GM23248 (cell line): ENCODE measurements around the gene DNAJC22. TPM values are rescaled to one million over a fixed set of nuclear protein-coding genes. Genes with fewer than 3 reads are reported as not detected.

ENCODE experiments used
- DNase-seq: peaks from one replicate; pipeline ENCODE4 v3.0.0-alpha.2; 2015
- H2AFZ ChIP-seq: fragments of 200-600 bp; sonication (generic); 2 replicates; pipeline ENCODE4 v1.6.1; 2016; ENCODE audit warnings: antibody characterized with exemption
- H3F3A ChIP-seq: fragments of 200-600 bp; sonication (generic); 2 replicates; pipeline ENCODE4 v1.6.1; 2016; ENCODE audit warnings: mild to moderate bottlenecking, antibody characterized with exemption, mixed run types; ENCODE audit not compliant: insufficient read depth
- H3K27ac ChIP-seq: fragments of 200-600 bp; sonication (generic); 2 replicates; pipeline ENCODE4 v1.5.1; 2016; ENCODE audit warnings: mild to moderate bottlenecking
- H3K27me3 ChIP-seq: fragments of 200-600 bp; sonication (generic); replicated peaks from 2 replicates; pipeline ENCODE4 v1.6.1; 2016; ENCODE audit warnings: mild to moderate bottlenecking; ENCODE audit not compliant: insufficient read depth
- H3K36me3 ChIP-seq: fragments of 200-600 bp; sonication (generic); 2 replicates; pipeline ENCODE4 v1.6.1; 2016; ENCODE audit warnings: low read depth, mild to moderate bottlenecking
- H3K4me1 ChIP-seq: fragments of 200-600 bp; sonication (generic); 2 replicates; pipeline ENCODE4 v1.6.1; 2016; ENCODE audit warnings: mild to moderate bottlenecking; ENCODE audit not compliant: insufficient read depth
- H3K4me2 ChIP-seq: fragments of 200-600 bp; sonication (generic); one replicate; pipeline ENCODE4 v1.6.1; 2016; ENCODE audit warnings: mild to moderate bottlenecking; ENCODE audit not compliant: unreplicated experiment
- H3K4me3 ChIP-seq: fragments of 200-600 bp; sonication (generic); 2 replicates; pipeline ENCODE4 v1.5.1; 2016; ENCODE audit warnings: mild to moderate bottlenecking
- H3K79me2 ChIP-seq: fragments of 200-600 bp; sonication (generic); 2 replicates; pipeline ENCODE4 v1.6.1; 2016; ENCODE audit warnings: mild to moderate bottlenecking; ENCODE audit not compliant: insufficient read depth
- H3K9ac ChIP-seq: fragments of 200-600 bp; sonication (generic); 2 replicates; pipeline ENCODE4 v1.6.1; 2016; ENCODE audit warnings: mild to moderate bottlenecking
- H3K9me2 ChIP-seq: fragments of 200-600 bp; sonication (generic); 2 replicates; pipeline ENCODE4 v1.6.1; 2016; ENCODE audit warnings: mixed run types, mild to moderate bottlenecking, moderate library complexity; ENCODE audit not compliant: insufficient read depth
- H3K9me3 ChIP-seq: fragments of 200-600 bp; sonication (generic); one replicate; pipeline ENCODE4 v1.6.1; 2017; ENCODE audit warnings: low read depth
- H4K20me1 ChIP-seq: fragments of 200-600 bp; sonication (generic); 2 replicates; pipeline ENCODE4 v1.6.0; 2016; ENCODE audit not compliant: insufficient read depth
- EZH2 ChIP-seq: fragments of 200-600 bp; sonication (generic); IDR thresholded peaks from 2 replicates; pipeline ENCODE4 v1.6.1; 2018; ENCODE audit warnings: antibody characterized with exemption, mild to moderate bottlenecking; ENCODE audit not compliant: insufficient read depth, poor library complexity, severe bottlenecking
- EZH2phosphoT487 ChIP-seq: fragments of 200-600 bp; sonication (generic); IDR thresholded peaks from 2 replicates; pipeline ENCODE4 v1.6.1; 2018; ENCODE audit warnings: antibody characterized with exemption, moderate library complexity, mild to moderate bottlenecking, low read depth; ENCODE audit not compliant: insufficient read depth
- WGBS, 2 experiments: methylation state at CpG; one replicate each; pipeline ENCODE4 v1.1.6; 2015 to 2017; ENCODE audit warnings: low lambda C conversion rate in 2 of 2, low coverage in 1 of 2; ENCODE audit errors: missing lambda C conversion rate in 2 of 2; 5-methylcytosine and 5-hydroxymethylcytosine counted together
- in situ Hi-C: fragments of 300-500 bp; cut with MboI; formaldehyde crosslinking; loops from 2 replicates; pipeline ENCODE4 v1.15.0; 2020
- polyA plus RNA-seq: library from polyadenylated mRNA; unstranded; fragments of >200 nt; fragmentation: Nextera tagmentation; extraction: Ambion mirVana; gene quantifications from 2 replicates; pipeline ENCODE4 v1.2.1, GENCODE V29; 2016
- total RNA-seq: library from RNA; depleted of rRNA; stranded (reverse); fragments of >200 nt; shearing (Covaris generic); gene quantifications from 2 replicates; pipeline ENCODE4 v1.2.3, GENCODE V29; 2014

Gene DNAJC22
- total and polyA plus RNA-seq, 2 experiments from 2014 or later, result 0.69 to 2.5 TPM

GRCh38 chr12:49335118-49335954 is 11.4 kb upstream of the DNAJC22 start:
- Histone ChIP-seq H3K9ac (no peak overlapping the region), H3K4me2 (no peak overlapping the region), H2AFZ (no peak overlapping the region), H3K27me3 (peaks cover 37% of the 10 kb centered on the region), H3K36me3 (no peaks in the 10 kb centered on the region), H3F3A (no peaks in the 10 kb centered on the region), H3K4me3 (no peak overlapping the region), H3K9me2 (no peaks in the 10 kb centered on the region), H4K20me1 (no peaks in the 10 kb centered on the region), H3K9me3 (no peaks in the 10 kb centered on the region), H3K4me1 (0 out of 2 replicates have a peak, but pooled peaks cover 2% of the 10 kb centered on the region), H3K27ac (no peak overlapping the region), H3K79me2 (no peaks in the 10 kb centered on the region)
- DNase-seq, result no peak
- in situ Hi-C loops, result no loop called here
- WGBS, 2 experiments, result 44% methylated on average over 16 of the region's 16 CpGs
- TF ChIP-seq EZH2 (no peak), EZH2phosphoT487 (0 out of 2 replicates have a peak, but pooled peaks have one; percentile 35)

GRCh38 chr12:49335955-49336644 is 10.6 kb upstream of the DNAJC22 start:
- Histone ChIP-seq H2AFZ (peak overlapping the region; percentile 74; the same call in 1 of the 2 replicates), H3K27me3 (peaks cover 44% of the 10 kb centered on the region), H4K20me1 (no peaks in the 10 kb centered on the region), H3K9ac (no peak overlapping the region), H3K4me2 (no peak overlapping the region), H3K9me3 (no peaks in the 10 kb centered on the region), H3K9me2 (no peaks in the 10 kb centered on the region), H3K4me1 (0 out of 2 replicates have a peak, but pooled peaks cover 2% of the 10 kb centered on the region), H3K4me3 (no peak overlapping the region), H3K79me2 (no peaks in the 10 kb centered on the region), H3K36me3 (no peaks in the 10 kb centered on the region), H3K27ac (no peak overlapping the region), H3F3A (no peaks in the 10 kb centered on the region)
- TF ChIP-seq EZH2, result no peak
- no peak for TF ChIP-seq EZH2phosphoT487
- 7 to 8% methylated on average over 29 to 52 of the region's 72 CpGs for WGBS, 2 experiments
- no peak for DNase-seq
- in situ Hi-C loops, result no loop called here

DNA sequence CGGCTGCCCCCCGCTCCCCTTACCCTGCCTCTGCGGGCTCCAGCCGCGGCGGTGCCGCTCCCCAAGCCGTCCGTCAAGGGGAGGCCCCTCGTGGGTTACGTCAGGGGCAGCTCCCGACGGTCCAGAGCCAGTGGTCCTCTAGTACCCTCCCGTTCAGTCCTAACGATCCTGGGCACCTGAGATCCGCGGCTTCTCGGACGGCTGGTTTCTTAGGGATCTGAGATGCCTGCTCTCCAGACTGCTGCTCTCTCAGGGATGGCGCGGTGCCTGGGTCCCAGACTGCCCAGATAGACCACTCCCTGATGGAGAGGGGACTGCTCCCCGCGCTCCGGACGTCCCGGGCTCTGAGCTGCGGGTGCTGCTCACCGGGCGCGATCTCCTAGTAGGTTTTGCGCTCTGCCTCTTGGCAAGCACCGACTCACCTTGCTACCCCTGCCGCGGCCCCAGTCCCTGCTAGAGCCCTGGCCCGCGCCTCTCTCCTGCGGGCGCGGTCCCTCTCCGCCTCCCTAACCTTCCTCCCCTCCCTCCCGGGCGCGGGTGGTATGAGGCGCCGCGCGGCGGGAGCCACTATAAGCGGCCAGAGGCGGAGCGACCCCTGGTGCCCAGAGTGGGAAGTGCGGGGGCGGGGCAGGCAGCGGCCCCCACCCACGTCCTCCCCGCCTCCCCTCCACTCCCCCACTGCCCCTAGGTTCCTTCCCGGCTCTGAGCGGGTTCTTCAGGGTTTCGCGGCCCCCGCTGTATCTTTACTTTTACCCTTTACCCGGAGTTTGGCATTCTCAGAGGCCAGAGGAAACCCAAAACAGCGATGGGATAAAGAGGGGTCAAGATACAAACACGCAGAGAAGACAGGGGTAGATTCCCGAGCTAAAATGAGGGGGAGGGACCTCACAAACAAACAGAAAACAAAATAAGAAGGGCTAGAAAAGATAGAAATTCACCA is 9.8 kb upstream of the DNAJC22 start, which contains the start of gene C1QL4:
Gene C1QL4, minus strand, starts transcription at position 544 of the 940 bp plus-strand sequence. CDS start 711 bp downstream, outside the sequence.
- H2AFZ ChIP-seq, result peak within 1 kb of the TSS; percentile 74
- H3K9me2 ChIP-seq, result no peaks in the 10 kb centered on the region
- H3K9ac ChIP-seq, result no peak within 1 kb of the TSS
- in situ Hi-C loops, result no loop called here
- H3K4me2 ChIP-seq, result peak within 1 kb of the TSS; percentile 68
- no peaks in the 10 kb centered on the region for H4K20me1 ChIP-seq
- TF ChIP-seq EZH2, result peak; percentile 99
- TF ChIP-seq EZH2phosphoT487, result peak; percentile 85
- WGBS, 2 experiments, result 2 to 3% methylated on average over 38 to 54 of the region's 65 CpGs
- peak within 1 kb of the TSS; percentile 61 for H3K4me3 ChIP-seq
- no peaks in the 10 kb centered on the region for H3K79me2 ChIP-seq
- no peaks in the 10 kb centered on the region for H3F3A ChIP-seq
- DNase-seq, result peak; percentile 86
- no peaks in the 10 kb centered on the region for H3K9me3 ChIP-seq
- H3K27me3 ChIP-seq, result peaks cover 50% of the 10 kb centered on the region
- no peaks in the 10 kb centered on the region for H3K36me3 ChIP-seq
- 0 out of 2 replicates have a peak, but pooled peaks cover 2% of the 10 kb centered on the region for H3K4me1 ChIP-seq
- no peak within 1 kb of the TSS for H3K27ac ChIP-seq
